H9 (cell line): ENCODE results near the gene BBX. TPM values are rescaled to one million over a fixed set of nuclear protein-coding genes. Genes with fewer than 3 reads are reported as not detected.

Experiments used
- DNase-seq: peaks from one replicate; pipeline ENCODE4 v3.0.0-alpha.2; 2017
- H2AFZ ChIP-seq: one replicate; pipeline ENCODE4 v1.6.1; 2013; ENCODE audit warnings: mild to moderate bottlenecking, low read length, control low read depth, moderate library complexity
- H2AK5ac ChIP-seq: 2 replicates; pipeline ENCODE4 v1.6.1; 2013; ENCODE audit warnings: low read length, control low read depth, mixed read lengths; ENCODE audit not compliant: insufficient read length
- H2BK120ac ChIP-seq: one replicate; pipeline ENCODE4 v1.6.1; 2013; ENCODE audit warnings: low read depth, mild to moderate bottlenecking, low read length, control low read depth, inconsistent platforms; ENCODE audit not compliant: poor library complexity, severe bottlenecking
- H2BK12ac ChIP-seq: 2 replicates; pipeline ENCODE4 v1.6.1; 2013; ENCODE audit warnings: low read length, control low read depth, mixed read lengths, low read depth; ENCODE audit not compliant: insufficient read length
- H2BK15ac ChIP-seq: 2 replicates; pipeline ENCODE4 v1.6.1; 2013; ENCODE audit warnings: low read depth, low read length, control low read depth
- H2BK20ac ChIP-seq: one replicate; pipeline ENCODE4 v1.6.1; 2013; ENCODE audit warnings: low read depth, mild to moderate bottlenecking, low read length, control low read depth, inconsistent platforms; ENCODE audit not compliant: poor library complexity, severe bottlenecking
- H2BK5ac ChIP-seq: 2 replicates; pipeline ENCODE4 v1.6.1; 2013; ENCODE audit warnings: low read length, control low read depth, mixed read lengths; ENCODE audit not compliant: insufficient read length
- H3K14ac ChIP-seq: 2 replicates; pipeline ENCODE4 v1.6.1; 2013; ENCODE audit warnings: low read length, control low read depth; ENCODE audit not compliant: insufficient read depth
- H3K18ac ChIP-seq: 2 replicates; pipeline ENCODE4 v1.6.1; 2013; ENCODE audit warnings: low read depth, mild to moderate bottlenecking, mixed read lengths, low read length, control low read depth; ENCODE audit not compliant: insufficient read length
- H3K23ac ChIP-seq: 2 replicates; pipeline ENCODE4 v1.6.1; 2013; ENCODE audit warnings: low read length, control low read depth, mixed read lengths, low read depth; ENCODE audit not compliant: insufficient read length
- H3K23me2 ChIP-seq: 2 replicates; pipeline ENCODE4 v1.6.1; 2013; ENCODE audit warnings: low read depth, mild to moderate bottlenecking, mixed read lengths, low read length, control low read depth; ENCODE audit not compliant: insufficient read length, poor library complexity, severe bottlenecking
- H3K27ac ChIP-seq: 2 replicates; pipeline ENCODE4 v1.5.1; 2013; ENCODE audit warnings: low read length, control low read depth, mixed read lengths, low read depth; ENCODE audit not compliant: insufficient read length
- H3K27me3 ChIP-seq: 2 replicates; pipeline ENCODE4 v1.6.1; 2013; ENCODE audit warnings: low read length, control low read depth, inconsistent platforms; ENCODE audit not compliant: insufficient read depth
- H3K4ac ChIP-seq: 2 replicates; pipeline ENCODE4 v1.6.1; 2013; ENCODE audit warnings: low read depth, mild to moderate bottlenecking, control low read depth, inconsistent platforms, low read length, moderate library complexity
- H3K4me1 ChIP-seq: 2 replicates; pipeline ENCODE4 v1.6.1; 2013; ENCODE audit warnings: low read length, control low read depth, inconsistent platforms; ENCODE audit not compliant: insufficient read depth
- H3K4me2 ChIP-seq: 2 replicates; pipeline ENCODE4 v1.6.1; 2013; ENCODE audit warnings: low read length, control low read depth, mixed read lengths; ENCODE audit not compliant: insufficient read length, insufficient read depth
- H3K56ac ChIP-seq: 2 replicates; pipeline ENCODE4 v1.6.1; 2013; ENCODE audit warnings: low read depth, mild to moderate bottlenecking, mixed read lengths, low read length, control low read depth; ENCODE audit not compliant: insufficient read length
- H3K79me1 ChIP-seq: 2 replicates; pipeline ENCODE4 v1.6.1; 2013; ENCODE audit warnings: low read depth, mild to moderate bottlenecking, moderate library complexity, low read length, control low read depth, inconsistent platforms; ENCODE audit not compliant: insufficient read depth, poor library complexity, severe bottlenecking
- H3K79me2 ChIP-seq: 2 replicates; pipeline ENCODE4 v1.6.1; 2013; ENCODE audit warnings: low read length, control low read depth, inconsistent platforms; ENCODE audit not compliant: insufficient read depth
- H3K9ac ChIP-seq: 2 replicates; pipeline ENCODE4 v1.6.1; 2013; ENCODE audit warnings: low read length, control low read depth, mixed read lengths; ENCODE audit not compliant: insufficient read length; ENCODE audit errors: extremely low read depth
- H3K9me3 ChIP-seq: one replicate; pipeline ENCODE4 v1.6.1; 2013; ENCODE audit warnings: low read depth, low read length, inconsistent platforms; ENCODE audit not compliant: control insufficient read depth
- H3T11ph ChIP-seq: one replicate; pipeline ENCODE4 v1.6.1; 2013; ENCODE audit warnings: mild to moderate bottlenecking, low read length, control low read depth, inconsistent platforms
- H4K20me1 ChIP-seq: one replicate; pipeline ENCODE4 v1.6.1; 2013; ENCODE audit not compliant: control insufficient read depth, insufficient read length, insufficient read depth
- H4K5ac ChIP-seq: 2 replicates; pipeline ENCODE4 v1.6.1; 2013; ENCODE audit warnings: low read depth, mild to moderate bottlenecking, mixed read lengths, low read length, control low read depth; ENCODE audit not compliant: insufficient read length
- H4K8ac ChIP-seq: replicated peaks from 2 replicates; pipeline ENCODE4 v1.6.1; 2013; ENCODE audit warnings: low read length, control low read depth, mixed read lengths, low read depth; ENCODE audit not compliant: insufficient read length
- H4K91ac ChIP-seq: 2 replicates; pipeline ENCODE4 v1.6.1; 2013; ENCODE audit warnings: low read depth, mild to moderate bottlenecking, moderate library complexity, mixed read lengths, low read length, control low read depth; ENCODE audit not compliant: insufficient read length
- H3K27ac Mint-ChIP-seq, 3 experiments: 2 replicates in 2 of 3; 3 replicates in 1 of 3; pipeline ENCODE4 v1.8.0; 2020 to 2021; ENCODE audit warnings: mixed read lengths in 3 of 3, mild to moderate bottlenecking in 1 of 3, moderate library complexity in 1 of 3
- H3K27me3 Mint-ChIP-seq: 2 replicates; pipeline ENCODE4 v1.8.0; 2021; ENCODE audit warnings: low read depth, mild to moderate bottlenecking, moderate library complexity, mixed read lengths
- H3K36me3 Mint-ChIP-seq, 3 experiments: 2 replicates in 2 of 3; 3 replicates in 1 of 3; pipeline ENCODE4 v1.8.0; 2020 to 2021; ENCODE audit warnings: low read depth in 3 of 3, mixed read lengths in 3 of 3; ENCODE audit not compliant: insufficient read depth in 1 of 3
- H3K4me1 Mint-ChIP-seq, 2 experiments: 2 replicates each; pipeline ENCODE4 v1.8.0; 2020; ENCODE audit warnings: mixed read lengths in 2 of 2
- H3K4me3 Mint-ChIP-seq, 2 experiments: 2 replicates in 1 of 2; 3 replicates in 1 of 2; pipeline ENCODE4 v1.8.0; 2020 to 2021; ENCODE audit warnings: mild to moderate bottlenecking in 2 of 2, mixed read lengths in 2 of 2, moderate library complexity in 1 of 2
- H3K9me3 Mint-ChIP-seq, 2 experiments: 2 replicates in 1 of 2; 3 replicates in 1 of 2; pipeline ENCODE4 v1.8.0; 2020; ENCODE audit warnings: mild to moderate bottlenecking in 2 of 2, mixed read lengths in 2 of 2, moderate library complexity in 1 of 2
- CTCF ChIP-seq: fragments of 200-600 bp; sonication (generic); conservative IDR thresholded peaks from 3 replicates; pipeline ENCODE4 v1.8.0; 2021; ENCODE audit warnings: antibody characterized with exemption, mild to moderate bottlenecking
- WGBS: extraction: QIAGEN DNeasy Blood & Tissue Kit; methylation state at CpG from one replicate; pipeline ENCODE4 v1.1.7; 2013; ENCODE audit warnings: missing lambda C conversion rate, low lambda C conversion rate, mixed read lengths; ENCODE audit not compliant: insufficient read length; ENCODE audit errors: extremely low coverage; 5-methylcytosine and 5-hydroxymethylcytosine counted together
- total RNA-seq: library from RNA; stranded (reverse); gene quantifications from 2 replicates; pipeline ENCODE4 v1.2.1, GENCODE V29; 2021

Gene BBX
- total RNA-seq, 1 experiment from 2014 or later, result 34.8 TPM

- H3K79me2 ChIP-seq, result no peaks in the 10 kb centered on the region
- H3K23ac ChIP-seq, result no peak overlapping the region
- Mint-ChIP-seq H3K36me3 (no peaks in the 10 kb centered on the region), H3K9me3 (no peaks in the 10 kb centered on the region), H3K27ac (no peak overlapping the region), H3K4me1 (peaks cover 12 to 16% of the 10 kb centered on the region in 2 experiments), H3K4me3 (no peak overlapping the region), H3K27me3 (no peaks in the 10 kb centered on the region)
- no peaks in the 10 kb centered on the region for H3K9me3 ChIP-seq
- H3K23me2 ChIP-seq, result no peaks in the 10 kb centered on the region
- H2BK20ac ChIP-seq, result no peak overlapping the region
- no peak overlapping the region for H2BK15ac ChIP-seq
- no peaks in the 10 kb centered on the region for H4K20me1 ChIP-seq
- no peak overlapping the region for H4K8ac ChIP-seq
- H3K79me1 ChIP-seq, result no peaks in the 10 kb centered on the region
- H3K27me3 ChIP-seq, result no peaks in the 10 kb centered on the region
- H2BK12ac ChIP-seq, result no peak overlapping the region
- no peak overlapping the region for H2AFZ ChIP-seq
- no peak for DNase-seq
- no peaks in the 10 kb centered on the region; the same call in 1 of the 2 replicates for H3K4me1 ChIP-seq
- H3K4me2 ChIP-seq, result no peak overlapping the region
- H4K91ac ChIP-seq, result no peak overlapping the region
- H3K27ac ChIP-seq, result no peak overlapping the region
- no peak overlapping the region for H2BK5ac ChIP-seq
- no peak overlapping the region for H3K14ac ChIP-seq
- no peak overlapping the region for H2BK120ac ChIP-seq
- TF ChIP-seq CTCF, result no peak
- H3T11ph ChIP-seq, result no peak overlapping the region
- no peak overlapping the region for H3K56ac ChIP-seq
- no peak overlapping the region for H3K4ac ChIP-seq
- no peak overlapping the region for H3K9ac ChIP-seq
- H4K5ac ChIP-seq, result no peak overlapping the region
- H2AK5ac ChIP-seq, result no peak overlapping the region
- WGBS, result no CpG with 5 or more reads among the region's 3 CpGs
- H3K18ac ChIP-seq, result no peak overlapping the region
Measured at GRCh38 chr3:107540857-107541256, 18.1 kb downstream of the BBX start.
